Measurements from ENCODE around the gene UVSSA.

Gene UVSSA

GRCh38 chr4:1337376-1337831, 9.6 kb upstream of the UVSSA start:
- POLR2A ChIA-PET = no interaction called here
- no peak for DNase-seq (ENCODE audit: low read depth, low spot score)
- CTCF ChIA-PET = no interaction called here
- TF ChIP-seq, protein P1, sequence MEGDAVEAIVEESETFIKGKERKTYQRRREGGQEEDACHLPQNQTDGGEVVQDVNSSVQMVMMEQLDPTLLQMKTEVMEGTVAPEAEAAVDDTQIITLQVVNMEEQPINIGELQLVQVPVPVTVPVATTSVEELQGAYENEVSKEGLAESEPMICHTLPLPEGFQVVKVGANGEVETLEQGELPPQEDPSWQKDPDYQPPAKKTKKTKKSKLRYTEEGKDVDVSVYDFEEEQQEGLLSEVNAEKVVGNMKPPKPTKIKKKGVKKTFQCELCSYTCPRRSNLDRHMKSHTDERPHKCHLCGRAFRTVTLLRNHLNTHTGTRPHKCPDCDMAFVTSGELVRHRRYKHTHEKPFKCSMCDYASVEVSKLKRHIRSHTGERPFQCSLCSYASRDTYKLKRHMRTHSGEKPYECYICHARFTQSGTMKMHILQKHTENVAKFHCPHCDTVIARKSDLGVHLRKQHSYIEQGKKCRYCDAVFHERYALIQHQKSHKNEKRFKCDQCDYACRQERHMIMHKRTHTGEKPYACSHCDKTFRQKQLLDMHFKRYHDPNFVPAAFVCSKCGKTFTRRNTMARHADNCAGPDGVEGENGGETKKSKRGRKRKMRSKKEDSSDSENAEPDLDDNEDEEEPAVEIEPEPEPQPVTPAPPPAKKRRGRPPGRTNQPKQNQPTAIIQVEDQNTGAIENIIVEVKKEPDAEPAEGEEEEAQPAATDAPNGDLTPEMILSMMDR (IDR thresholded peaks at IDR 0.05; ENCODE audit: insufficient read depth, low read length, missing control alignments) = no peak
- H3K4me3 ChIP-seq (ENCODE audit: low read depth, low read length) = no peak overlapping the region

DNA sequence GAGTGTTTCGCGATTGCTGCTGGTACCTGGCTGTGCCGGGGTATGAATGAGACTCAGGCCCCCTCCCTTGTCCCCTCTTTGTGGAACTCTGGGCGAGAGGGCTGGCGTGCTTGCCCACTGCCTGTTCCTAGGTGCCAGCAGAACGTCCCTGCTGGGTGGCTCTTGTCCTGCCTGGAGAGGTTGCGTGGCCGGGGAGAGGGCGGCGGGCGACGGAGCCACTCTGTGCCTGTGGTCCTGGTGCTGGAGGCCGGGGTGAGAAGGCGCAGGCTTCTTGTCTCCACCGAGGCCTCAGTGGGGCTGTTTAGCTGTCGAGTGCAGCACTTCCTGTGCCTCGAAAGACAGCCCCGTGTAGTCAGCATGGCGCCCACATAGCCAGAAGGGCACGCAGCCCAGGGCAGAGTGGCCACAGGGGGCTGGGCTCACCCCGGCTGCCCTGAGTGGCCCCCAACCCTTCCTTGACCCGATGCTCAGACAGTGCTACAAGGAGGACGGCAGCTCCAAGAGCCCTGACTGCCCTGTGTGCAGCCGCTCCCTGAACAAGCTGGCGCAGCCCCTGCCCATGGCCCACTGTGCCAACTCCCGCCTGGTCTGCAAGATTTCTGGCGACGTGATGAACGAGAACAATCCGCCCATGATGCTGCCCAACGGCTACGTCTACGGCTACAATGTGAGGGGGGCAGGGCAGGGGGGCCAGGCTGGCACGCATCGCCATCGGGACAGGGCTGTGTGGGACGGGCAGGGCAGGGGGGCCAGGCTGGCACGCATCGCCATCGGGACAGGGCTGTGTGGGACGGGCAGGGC, 8.9 kb upstream of the UVSSA start:
- ChIA-PET CTCF (no interaction called here), POLR2A (no interaction called here)
- no peak for DNase-seq (ENCODE audit: low read depth, low spot score)
- H3K4me3 ChIP-seq (ENCODE audit: low read depth, low read length) = no peak overlapping the region
- TF ChIP-seq, protein P1 (IDR thresholded peaks at IDR 0.05; ENCODE audit: insufficient read depth, low read length, missing control alignments) = no peak

DNA sequence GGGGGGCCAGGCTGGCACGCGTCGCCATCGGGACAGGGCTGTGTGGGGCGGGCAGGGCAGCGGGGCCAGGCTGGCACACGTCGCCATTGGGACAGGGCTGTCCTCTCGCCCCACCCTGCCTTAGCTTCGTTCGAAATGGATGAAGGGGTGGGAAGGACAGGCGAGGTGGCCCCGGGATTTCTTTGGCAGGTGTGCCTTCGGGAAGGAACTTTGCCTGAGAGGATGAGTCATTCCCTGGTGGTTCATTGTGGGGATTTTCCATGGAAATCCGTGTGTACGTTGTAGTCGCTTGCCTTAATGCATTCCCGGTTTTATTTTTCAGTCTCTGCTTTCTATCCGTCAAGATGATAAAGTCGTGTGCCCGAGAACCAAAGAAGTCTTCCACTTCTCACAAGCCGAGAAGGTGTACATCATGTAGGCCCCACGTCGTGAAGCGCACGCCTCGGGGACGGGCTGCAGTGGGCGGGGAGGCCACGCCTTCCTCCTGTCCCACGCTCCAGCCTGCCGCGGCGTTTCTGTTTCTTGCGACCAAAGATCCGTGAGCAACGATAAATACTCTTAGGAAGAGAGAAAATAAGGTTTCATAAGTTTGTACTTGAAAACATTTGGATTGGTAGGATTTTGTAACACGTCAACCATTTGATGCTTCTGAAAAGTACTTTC, 8.1 kb upstream of the UVSSA start:
- DNase-seq (ENCODE audit: low read depth, low spot score) = no peak
- ChIA-PET CTCF (no interaction called here), POLR2A (no interaction called here)
- TF ChIP-seq, protein P1 (IDR thresholded peaks at IDR 0.05; ENCODE audit: insufficient read depth, low read length, missing control alignments) = no peak
- H3K4me3 ChIP-seq (ENCODE audit: low read depth, low read length) = no peak overlapping the region

DNA sequence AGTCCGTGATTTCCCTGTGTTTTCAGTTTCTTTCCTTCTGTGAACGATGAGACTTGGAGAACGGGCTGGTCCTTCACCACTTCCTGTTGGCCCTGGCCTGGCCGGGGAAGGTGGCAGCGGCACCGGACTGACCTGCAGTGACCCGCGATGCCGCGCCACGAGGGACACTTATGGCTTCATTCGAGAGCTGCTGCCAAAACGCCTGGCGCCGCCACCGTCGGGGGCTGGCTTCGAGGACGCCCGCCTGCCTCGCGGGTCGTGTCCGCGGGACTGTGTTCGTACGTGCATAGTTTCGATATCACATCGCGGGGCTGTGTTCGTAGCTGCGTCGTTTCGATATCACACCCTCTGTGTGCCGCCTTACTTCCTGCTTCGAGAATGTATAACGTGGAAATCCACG, 7.5 kb upstream of the UVSSA start:
- no peak overlapping the region for H3K4me3 ChIP-seq (ENCODE audit: low read depth, low read length)
- TF ChIP-seq, protein P1 (IDR thresholded peaks at IDR 0.05; ENCODE audit: insufficient read depth, low read length, missing control alignments) = no peak
- ChIA-PET CTCF (interaction anchor here (0.8 to 1.0 kb wide), 2 partner anchors 11 to 209 kb away, joined by 3 read pairs; no protein-coding TSS in a partner anchor), POLR2A (no interaction called here)
- DNase-seq (ENCODE audit: low read depth, low spot score) = no peak

- ChIA-PET CTCF (interaction anchor here (0.8 to 1.0 kb wide), 2 partner anchors 10 to 209 kb away, joined by 3 read pairs; no protein-coding TSS in a partner anchor), POLR2A (no interaction called here)
- DNase-seq (ENCODE audit: low read depth, low spot score) = no peak
- H3K4me3 ChIP-seq (ENCODE audit: low read depth, low read length) = no peak overlapping the region
- TF ChIP-seq, protein P1 (IDR thresholded peaks at IDR 0.05; ENCODE audit: insufficient read depth, low read length, missing control alignments) = no peak
Observed at GRCh38 chr4:1340181-1340747, 6.7 kb upstream of the UVSSA start.

DNA sequence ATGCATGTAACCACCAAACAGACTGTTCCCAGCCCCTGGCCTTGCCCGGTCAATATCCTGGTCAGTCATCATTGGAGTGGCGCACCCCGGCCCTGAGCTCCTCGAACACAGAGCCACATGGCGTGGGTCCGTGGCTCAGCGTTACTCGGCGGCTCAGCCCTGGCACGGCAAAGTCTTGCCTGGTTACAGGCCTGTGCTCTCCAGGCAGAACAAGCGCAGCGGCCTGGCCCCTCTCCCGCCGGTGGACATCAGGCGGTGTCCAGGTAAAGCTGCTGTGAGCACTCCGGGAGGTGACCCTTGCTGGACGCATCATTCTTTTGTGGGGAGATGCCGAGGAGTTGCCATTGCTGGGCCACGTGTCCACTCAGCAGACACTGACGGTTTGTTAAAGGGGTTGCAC, 6.1 kb upstream of the UVSSA start:
- ChIA-PET POLR2A (no interaction called here), CTCF (interaction anchor here (1.0 to 1.1 kb wide), 2 partner anchors 15 to 73 kb away, joined by 3 read pairs; no protein-coding TSS in a partner anchor)
- no peak overlapping the region for H3K4me3 ChIP-seq (ENCODE audit: low read depth, low read length)
- DNase-seq (ENCODE audit: low read depth, low spot score) = no peak
- TF ChIP-seq, protein P1 (IDR thresholded peaks at IDR 0.05; ENCODE audit: insufficient read depth, low read length, missing control alignments) = no peak
